OCI-LY3 (cell line): Measurements from ENCODE around the gene POLE4.

ENCODE experiments used
- H2AFZ ChIP-seq: fragments of 200-600, 300-600 bp; shearing (Covaris generic); 2 replicates; pipeline ENCODE4 v1.6.0; 2014; ENCODE audit warnings: antibody characterized with exemption, low read depth, low read length
- H3K27ac ChIP-seq: fragments of 200-600, 300-600 bp; sonication (generic); 2 replicates; pipeline ENCODE4 v1.5.1; 2014; ENCODE audit warnings: mild to moderate bottlenecking, low read length, moderate library complexity, mixed read lengths
- H3K27me3 ChIP-seq: fragments of 200-600, 300-600 bp; sonication (generic); 2 replicates; pipeline ENCODE4 v1.6.1; 2014; ENCODE audit warnings: low read depth, low read length, mixed read lengths
- H3K36me3 ChIP-seq: fragments of 200-600, 300-600 bp; sonication (generic); replicated peaks from 2 replicates; pipeline ENCODE3; 2014; ENCODE audit warnings: low read depth, low read length, mixed read lengths
- H3K4me1 ChIP-seq: fragments of 300-600, 200-600 bp; sonication (generic); 2 replicates; pipeline ENCODE4 v1.6.1; 2014; ENCODE audit warnings: low read length, mixed read lengths
- H3K4me2 ChIP-seq: fragments of 200-600, 300-600 bp; sonication (generic); 2 replicates; pipeline ENCODE4 v1.6.1; 2014; ENCODE audit warnings: low read length, mixed read lengths
- H3K4me3 ChIP-seq: fragments of 300-600, 200-600 bp; sonication (generic); 2 replicates; pipeline ENCODE4 v1.5.1; 2014; ENCODE audit warnings: antibody characterized with exemption, mild to moderate bottlenecking, low read length, moderate library complexity
- H3K79me2 ChIP-seq: fragments of 300-600, 200-600 bp; shearing (Covaris generic); 2 replicates; pipeline ENCODE4 v1.6.1; 2014; ENCODE audit warnings: mild to moderate bottlenecking, low read length, mixed read lengths
- H3K9ac ChIP-seq: fragments of 300-600, 200-600 bp; shearing (Covaris generic); 2 replicates; pipeline ENCODE4 v1.6.0; 2014; ENCODE audit warnings: mild to moderate bottlenecking, low read length, moderate library complexity
- H3K9me3 ChIP-seq: fragments of 200-600, 300-600 bp; shearing (Covaris generic); 2 replicates; pipeline ENCODE4 v1.6.1; 2014; ENCODE audit warnings: low read length, mixed read lengths; ENCODE audit not compliant: insufficient read depth
- H4K20me1 ChIP-seq: fragments of 200-600, 300-600 bp; sonication (generic); 2 replicates; pipeline ENCODE4 v1.6.1; 2016; ENCODE audit warnings: low read length, mixed read lengths; ENCODE audit not compliant: insufficient read depth
- EZH2phosphoT487 ChIP-seq: fragments of 200-600 bp; shearing (Covaris generic); IDR thresholded peaks from 2 replicates; pipeline ENCODE4 v1.6.1; 2018; ENCODE audit warnings: antibody characterized with exemption, mixed run types, low read depth
- TF ChIP-seq, protein P1 (sequence below): fragments of 200-600, 300-600 bp; sonication (generic); IDR thresholded peaks from 2 replicates; pipeline ENCODE4 v1.5.1; 2014; ENCODE audit warnings: antibody characterized with exemption, low read length, low read depth

POLE4 gene

DNA sequence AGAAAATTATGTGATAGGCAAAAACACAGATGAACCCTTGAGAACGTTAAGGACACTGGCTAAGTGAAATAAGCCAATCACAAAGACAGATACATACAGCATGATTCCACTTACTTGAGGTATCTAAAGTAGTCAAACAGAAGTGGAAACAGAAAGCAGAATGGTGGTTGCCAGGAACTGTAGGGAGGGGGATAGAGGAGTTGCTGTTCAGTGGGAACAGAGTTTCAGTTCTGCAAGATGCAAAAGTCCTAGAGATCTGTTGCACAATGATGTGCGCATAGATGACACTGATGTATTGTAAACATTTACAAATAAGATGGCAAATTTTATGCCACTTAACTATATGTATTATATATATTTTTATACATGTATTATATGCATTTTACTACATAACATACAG is 59.7 kb downstream of the POLE4 start:
- Histone ChIP-seq H3K36me3 (no peaks in the 10 kb centered on the region), H3K9me3 (no peaks in the 10 kb centered on the region), H2AFZ (no peak overlapping the region), H3K4me1 (no peaks in the 10 kb centered on the region), H3K27ac (no peak overlapping the region), H3K27me3 (peaks cover 5% of the 10 kb centered on the region; the same call in 1 of the 2 replicates), H3K4me3 (no peak overlapping the region), H3K79me2 (no peaks in the 10 kb centered on the region), H4K20me1 (no peaks in the 10 kb centered on the region), H3K9ac (no peak overlapping the region), H3K4me2 (no peak overlapping the region)
- TF ChIP-seq EZH2phosphoT487, result no peak
- TF ChIP-seq, protein P1, sequence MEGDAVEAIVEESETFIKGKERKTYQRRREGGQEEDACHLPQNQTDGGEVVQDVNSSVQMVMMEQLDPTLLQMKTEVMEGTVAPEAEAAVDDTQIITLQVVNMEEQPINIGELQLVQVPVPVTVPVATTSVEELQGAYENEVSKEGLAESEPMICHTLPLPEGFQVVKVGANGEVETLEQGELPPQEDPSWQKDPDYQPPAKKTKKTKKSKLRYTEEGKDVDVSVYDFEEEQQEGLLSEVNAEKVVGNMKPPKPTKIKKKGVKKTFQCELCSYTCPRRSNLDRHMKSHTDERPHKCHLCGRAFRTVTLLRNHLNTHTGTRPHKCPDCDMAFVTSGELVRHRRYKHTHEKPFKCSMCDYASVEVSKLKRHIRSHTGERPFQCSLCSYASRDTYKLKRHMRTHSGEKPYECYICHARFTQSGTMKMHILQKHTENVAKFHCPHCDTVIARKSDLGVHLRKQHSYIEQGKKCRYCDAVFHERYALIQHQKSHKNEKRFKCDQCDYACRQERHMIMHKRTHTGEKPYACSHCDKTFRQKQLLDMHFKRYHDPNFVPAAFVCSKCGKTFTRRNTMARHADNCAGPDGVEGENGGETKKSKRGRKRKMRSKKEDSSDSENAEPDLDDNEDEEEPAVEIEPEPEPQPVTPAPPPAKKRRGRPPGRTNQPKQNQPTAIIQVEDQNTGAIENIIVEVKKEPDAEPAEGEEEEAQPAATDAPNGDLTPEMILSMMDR, result no peak
